ENCODE results near the gene KCNMA1. TPM values are rescaled to one million over a fixed set of nuclear protein-coding genes. Genes with fewer than 3 reads are reported as not detected.

Gene KCNMA1
- total and polyA plus RNA-seq, 10 of the 15 experiments (the other 5 are each of a cell fraction or from before 2014, with no cell fraction given) = 8.5 to 77.0 (median 21.3) TPM

DNA sequence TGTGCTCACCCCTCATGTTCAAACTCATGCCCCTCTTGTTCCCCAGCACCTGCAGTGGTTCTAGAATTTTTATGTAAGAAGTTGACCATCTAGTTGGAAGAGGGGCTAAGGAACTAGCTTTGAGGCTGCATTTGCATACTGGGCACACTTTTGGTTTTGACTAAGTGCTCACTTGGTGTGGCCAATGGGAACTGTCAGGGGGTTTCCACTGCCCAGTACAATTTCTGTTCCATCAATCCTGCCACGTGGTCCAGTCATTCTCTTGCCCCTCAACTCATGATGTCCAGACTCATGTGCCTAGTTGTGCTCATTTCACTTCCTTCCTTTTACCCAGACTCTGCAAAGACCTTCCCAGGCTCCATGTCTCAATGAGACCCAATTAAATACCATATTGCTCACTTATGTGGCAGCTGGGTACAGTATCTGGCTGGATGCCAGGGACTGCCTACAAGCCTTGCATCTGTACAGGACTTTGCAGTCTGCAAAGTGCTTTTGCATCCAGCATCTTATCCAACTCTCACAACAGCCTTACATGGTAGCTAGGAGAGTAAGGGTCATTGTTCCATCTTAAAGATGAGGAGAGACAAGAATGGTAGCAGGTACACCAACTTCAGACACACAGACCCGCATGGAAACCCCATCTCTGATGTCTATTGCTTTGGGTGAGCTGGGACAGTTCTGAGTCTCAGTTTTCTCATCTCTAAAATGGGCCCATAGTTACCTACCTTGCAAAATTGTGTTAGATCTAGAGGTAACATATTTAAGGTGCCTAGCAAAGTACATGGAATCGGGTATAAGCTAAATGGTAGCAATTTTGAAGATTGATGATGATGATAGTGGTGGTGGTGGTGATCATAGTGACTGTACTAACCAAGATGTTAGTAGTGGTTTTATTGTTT, 30.1 kb upstream of the KCNMA1 start (continued):
- TF ChIP-seq CEBPZ (IDR thresholded peaks at IDR 0.05; ENCODE audit: low read depth, low read length) (no peak), EP300 (IDR thresholded peaks at IDR 0.05; ENCODE audit: borderline replicate concordance in 1 of 2, control insufficient read depth in 1 of 2, low read depth in 2 of 2, low read length in 2 of 2) (peak; percentile 11 to 48; a peak in 1 of 4 replicates), PAX8 (IDR thresholded peaks at IDR 0.05) (no peak), PRDM15 (CRISPR knock-in tag; IDR thresholded peaks at IDR 0.05) (no peak), EGR1 (IDR thresholded peaks at IDR 0.05; ENCODE audit: borderline replicate concordance in 1 of 2, low read depth in 2 of 2, low read length in 2 of 2) (no peak), PAX5 (IDR thresholded peaks at IDR 0.05; ENCODE audit: borderline replicate concordance, low read depth, low read length) (peak; percentile 18; the same call in 1 of the 2 replicates), SMAD1 (IDR thresholded peaks at IDR 0.05; ENCODE audit: low read depth, partially characterized antibody) (no peak), ASH2L (IDR thresholded peaks at IDR 0.05; ENCODE audit: borderline replicate concordance, low read depth) (no peak), SIN3A (IDR thresholded peaks at IDR 0.05; ENCODE audit: low read depth, low read length) (no peak), RFX5 (IDR thresholded peaks at IDR 0.05; ENCODE audit: low read depth, low read length) (no peak), IRF4 (IDR thresholded peaks at IDR 0.05; ENCODE audit: low read depth, low read length) (0 out of 2 replicates have a peak, but pooled peaks have one; percentile 17), TARDBP (IDR thresholded peaks at IDR 0.05; ENCODE audit: borderline replicate concordance) (no peak), GABPA (IDR thresholded peaks at IDR 0.05; ENCODE audit: low read depth) (no peak)
- TF ChIP-seq, protein P1, sequence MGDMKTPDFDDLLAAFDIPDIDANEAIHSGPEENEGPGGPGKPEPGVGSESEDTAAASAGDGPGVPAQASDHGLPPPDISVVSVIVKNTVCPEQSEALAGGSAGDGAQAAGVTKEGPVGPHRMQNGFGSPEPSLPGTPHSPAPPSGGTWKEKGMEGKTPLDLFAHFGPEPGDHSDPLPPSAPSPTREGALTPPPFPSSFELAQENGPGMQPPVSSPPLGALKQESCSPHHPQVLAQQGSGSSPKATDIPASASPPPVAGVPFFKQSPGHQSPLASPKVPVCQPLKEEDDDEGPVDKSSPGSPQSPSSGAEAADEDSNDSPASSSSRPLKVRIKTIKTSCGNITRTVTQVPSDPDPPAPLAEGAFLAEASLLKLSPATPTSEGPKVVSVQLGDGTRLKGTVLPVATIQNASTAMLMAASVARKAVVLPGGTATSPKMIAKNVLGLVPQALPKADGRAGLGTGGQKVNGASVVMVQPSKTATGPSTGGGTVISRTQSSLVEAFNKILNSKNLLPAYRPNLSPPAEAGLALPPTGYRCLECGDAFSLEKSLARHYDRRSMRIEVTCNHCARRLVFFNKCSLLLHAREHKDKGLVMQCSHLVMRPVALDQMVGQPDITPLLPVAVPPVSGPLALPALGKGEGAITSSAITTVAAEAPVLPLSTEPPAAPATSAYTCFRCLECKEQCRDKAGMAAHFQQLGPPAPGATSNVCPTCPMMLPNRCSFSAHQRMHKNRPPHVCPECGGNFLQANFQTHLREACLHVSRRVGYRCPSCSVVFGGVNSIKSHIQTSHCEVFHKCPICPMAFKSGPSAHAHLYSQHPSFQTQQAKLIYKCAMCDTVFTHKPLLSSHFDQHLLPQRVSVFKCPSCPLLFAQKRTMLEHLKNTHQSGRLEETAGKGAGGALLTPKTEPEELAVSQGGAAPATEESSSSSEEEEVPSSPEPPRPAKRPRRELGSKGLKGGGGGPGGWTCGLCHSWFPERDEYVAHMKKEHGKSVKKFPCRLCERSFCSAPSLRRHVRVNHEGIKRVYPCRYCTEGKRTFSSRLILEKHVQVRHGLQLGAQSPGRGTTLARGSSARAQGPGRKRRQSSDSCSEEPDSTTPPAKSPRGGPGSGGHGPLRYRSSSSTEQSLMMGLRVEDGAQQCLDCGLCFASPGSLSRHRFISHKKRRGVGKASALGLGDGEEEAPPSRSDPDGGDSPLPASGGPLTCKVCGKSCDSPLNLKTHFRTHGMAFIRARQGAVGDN (IDR thresholded peaks at IDR 0.05) = peak; percentile 94
- TF ChIP-seq, protein P2, sequence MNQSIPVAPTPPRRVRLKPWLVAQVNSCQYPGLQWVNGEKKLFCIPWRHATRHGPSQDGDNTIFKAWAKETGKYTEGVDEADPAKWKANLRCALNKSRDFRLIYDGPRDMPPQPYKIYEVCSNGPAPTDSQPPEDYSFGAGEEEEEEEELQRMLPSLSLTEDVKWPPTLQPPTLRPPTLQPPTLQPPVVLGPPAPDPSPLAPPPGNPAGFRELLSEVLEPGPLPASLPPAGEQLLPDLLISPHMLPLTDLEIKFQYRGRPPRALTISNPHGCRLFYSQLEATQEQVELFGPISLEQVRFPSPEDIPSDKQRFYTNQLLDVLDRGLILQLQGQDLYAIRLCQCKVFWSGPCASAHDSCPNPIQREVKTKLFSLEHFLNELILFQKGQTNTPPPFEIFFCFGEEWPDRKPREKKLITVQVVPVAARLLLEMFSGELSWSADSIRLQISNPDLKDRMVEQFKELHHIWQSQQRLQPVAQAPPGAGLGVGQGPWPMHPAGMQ (IDR thresholded peaks at IDR 0.05; ENCODE audit: borderline replicate concordance) = no peak
